HG02885 (cell line): ENCODE measurements around the gene LUZP1.

ENCODE experiments used
- ATAC-seq: cut with Tn5 transposase; IDR thresholded peaks from one replicate; pipeline ENCODE4 v1.9.1; 2021; ENCODE audit warnings: mild to moderate bottlenecking; ENCODE audit not compliant: unreplicated experiment, poor library complexity

Gene LUZP1

DNA sequence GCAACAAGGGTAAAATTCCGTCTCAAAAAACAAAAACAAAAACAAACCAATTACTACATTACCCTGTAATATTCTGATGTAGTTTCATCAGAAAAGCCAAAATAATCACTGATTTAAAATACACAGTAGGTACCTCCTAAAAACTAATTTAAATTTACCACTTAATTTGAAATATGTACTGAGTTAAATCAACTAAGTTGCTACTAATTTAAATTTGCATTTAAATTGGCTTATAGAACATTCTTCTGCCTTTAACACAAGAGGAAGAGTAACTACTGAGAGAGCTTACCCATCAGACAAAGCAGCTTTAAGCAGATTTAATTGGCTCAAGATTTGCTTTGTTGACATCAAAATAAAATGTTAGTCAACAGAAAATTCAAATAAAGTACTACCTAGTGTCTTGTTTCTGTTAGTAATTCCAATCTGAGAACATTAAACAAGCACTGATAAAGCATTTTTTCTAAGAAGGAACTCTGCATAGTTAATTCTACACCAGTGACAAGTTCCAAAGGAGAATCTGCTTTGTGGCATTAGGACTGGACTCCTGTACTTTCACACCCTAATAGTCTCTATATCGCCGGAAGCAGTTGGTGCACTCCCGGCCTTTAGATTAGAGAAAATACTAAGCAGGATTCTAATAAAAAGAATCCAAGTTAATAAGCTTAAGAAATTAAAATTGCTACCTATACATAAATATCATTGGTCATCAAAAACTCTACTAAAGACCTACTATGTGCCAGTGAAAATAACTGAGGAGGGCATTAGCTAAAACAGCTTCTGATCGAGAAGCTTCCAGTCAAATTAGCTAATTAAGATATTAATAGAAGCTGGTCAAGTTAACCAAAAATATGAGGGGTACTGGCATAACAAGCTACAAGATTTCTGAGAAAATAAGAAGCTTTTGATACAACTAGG is 8.4 kb downstream of the LUZP1 start:
- ATAC-seq = no peak

DNA sequence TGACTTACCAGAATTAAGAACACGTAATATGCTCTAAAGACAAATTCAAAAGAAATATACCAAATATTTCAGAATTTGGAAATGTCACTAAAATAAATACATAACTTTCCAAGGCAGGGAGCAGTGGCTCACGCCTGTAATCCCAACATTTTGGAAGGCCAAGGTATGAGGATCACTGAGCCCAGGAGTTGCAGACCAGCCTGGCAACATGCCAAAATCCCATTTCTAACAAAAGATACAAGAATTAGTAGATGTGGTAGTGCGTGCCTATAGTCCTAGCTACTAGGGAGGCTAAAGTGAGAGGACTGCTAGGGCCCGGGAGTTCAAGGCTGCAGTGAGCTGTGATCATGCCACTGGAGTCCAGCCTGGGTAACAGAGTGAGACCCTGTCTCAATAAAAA is 11.7 kb downstream of the LUZP1 start:
- no peak for ATAC-seq

DNA sequence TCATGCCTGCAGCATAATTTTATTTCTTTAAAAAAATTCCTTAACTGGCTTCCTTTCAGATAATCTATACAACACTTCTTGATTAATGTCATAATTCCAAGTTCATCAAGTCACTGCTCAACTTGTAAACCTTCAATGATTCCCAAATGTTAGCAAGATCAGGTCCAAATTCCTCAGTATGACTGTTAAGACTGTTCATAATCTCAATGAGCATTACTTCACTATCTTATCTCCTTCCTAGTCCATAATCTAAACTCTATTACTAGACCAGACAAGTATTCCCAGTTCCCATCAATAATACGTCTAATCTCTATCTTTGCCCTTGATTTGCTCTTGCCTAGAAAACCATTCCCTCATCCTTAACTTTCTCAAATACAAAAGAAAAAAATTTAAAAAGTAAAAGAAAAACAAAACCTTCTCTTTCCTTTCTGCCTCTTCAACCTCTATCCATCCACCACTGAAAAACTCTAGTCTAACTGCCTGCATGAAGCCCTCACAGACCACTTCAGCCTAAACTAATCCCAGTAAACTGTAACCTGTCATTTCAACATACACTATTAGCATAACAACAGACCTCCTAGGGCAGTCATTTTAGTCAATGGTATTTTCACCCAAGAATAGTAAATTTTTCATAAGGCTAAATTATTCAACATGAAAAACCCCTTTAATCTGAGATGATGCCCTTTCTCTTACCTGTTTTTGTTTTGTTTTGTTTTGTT is 15.5 kb downstream of the LUZP1 start:
- ATAC-seq = no peak

DNA sequence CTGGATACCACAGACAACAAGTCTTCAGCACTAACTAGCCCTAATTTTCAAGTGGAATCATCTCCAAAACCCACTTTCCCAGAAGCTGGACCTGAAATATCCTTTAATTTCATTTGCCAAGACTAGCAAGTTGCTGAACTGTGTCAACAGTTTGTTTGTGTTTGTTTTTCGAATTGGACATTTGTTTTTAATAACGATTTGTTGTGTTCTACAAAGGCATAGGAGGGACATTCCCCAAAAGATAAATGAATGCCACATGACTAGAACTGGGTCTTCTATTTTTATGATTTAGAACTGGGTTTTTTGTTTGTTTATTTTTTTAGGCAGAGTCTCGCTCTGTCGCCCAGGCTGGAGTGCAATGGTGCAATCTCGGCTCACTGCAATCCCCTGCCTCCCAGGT is 17.9 kb downstream of the LUZP1 start:
- no peak for ATAC-seq

DNA sequence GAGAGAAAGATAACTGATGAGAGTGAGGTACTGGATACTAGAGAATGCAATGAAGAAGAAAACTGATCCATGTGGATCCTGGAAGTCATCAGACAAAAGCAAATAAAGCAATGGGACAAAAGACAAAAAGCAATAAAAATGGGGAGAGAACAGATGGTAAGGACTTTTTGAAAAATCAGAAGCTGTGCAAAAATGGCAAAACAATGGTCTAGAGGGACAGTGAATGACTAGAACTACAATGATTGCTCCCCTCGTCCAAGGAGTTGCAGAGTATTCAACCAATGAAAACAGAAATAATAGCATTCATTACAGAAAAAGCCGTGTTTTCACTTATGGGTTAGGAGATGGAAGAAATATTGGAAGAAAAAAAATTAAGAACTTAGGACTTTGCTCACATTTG is 18.5 kb downstream of the LUZP1 start:
- ATAC-seq = no peak

DNA sequence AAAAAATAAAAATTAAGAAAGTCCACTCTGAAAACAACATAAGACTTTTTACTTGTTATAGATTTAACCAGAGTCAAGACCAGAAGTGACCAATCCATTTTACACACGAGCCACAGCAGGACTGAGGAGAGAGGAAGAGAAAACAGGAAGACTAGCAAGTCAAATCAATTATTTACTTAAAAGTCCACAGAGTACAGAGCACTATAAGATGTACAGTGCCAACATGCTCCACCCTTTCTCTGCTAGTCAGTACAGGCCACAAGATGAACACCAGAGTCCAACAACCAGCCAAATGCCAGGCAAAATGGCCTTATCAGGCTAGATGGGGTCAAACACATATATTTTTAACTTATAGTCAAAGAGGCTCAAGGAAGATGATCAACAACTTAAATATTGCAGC is 19.5 kb downstream of the LUZP1 start:
- ATAC-seq = no peak

DNA sequence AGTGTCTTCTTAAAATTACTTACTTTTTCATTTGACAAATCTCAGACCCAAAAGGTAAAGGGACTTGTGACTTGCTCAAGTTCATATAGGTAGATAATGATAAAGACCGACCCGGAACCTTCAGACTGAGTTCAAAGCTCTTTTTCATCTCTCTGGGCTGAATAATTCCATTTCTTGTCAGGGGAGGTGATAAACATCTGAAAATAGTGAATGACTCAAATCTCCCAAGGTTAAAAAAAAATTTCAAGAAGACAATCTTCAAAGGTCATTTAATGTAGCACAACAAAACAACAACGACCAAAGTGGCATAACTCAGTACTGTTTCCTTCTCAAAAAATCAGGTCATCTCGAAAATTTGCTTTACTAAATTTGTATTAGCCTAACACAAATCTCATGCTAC is 20.6 kb downstream of the LUZP1 start:
- no peak for ATAC-seq

DNA sequence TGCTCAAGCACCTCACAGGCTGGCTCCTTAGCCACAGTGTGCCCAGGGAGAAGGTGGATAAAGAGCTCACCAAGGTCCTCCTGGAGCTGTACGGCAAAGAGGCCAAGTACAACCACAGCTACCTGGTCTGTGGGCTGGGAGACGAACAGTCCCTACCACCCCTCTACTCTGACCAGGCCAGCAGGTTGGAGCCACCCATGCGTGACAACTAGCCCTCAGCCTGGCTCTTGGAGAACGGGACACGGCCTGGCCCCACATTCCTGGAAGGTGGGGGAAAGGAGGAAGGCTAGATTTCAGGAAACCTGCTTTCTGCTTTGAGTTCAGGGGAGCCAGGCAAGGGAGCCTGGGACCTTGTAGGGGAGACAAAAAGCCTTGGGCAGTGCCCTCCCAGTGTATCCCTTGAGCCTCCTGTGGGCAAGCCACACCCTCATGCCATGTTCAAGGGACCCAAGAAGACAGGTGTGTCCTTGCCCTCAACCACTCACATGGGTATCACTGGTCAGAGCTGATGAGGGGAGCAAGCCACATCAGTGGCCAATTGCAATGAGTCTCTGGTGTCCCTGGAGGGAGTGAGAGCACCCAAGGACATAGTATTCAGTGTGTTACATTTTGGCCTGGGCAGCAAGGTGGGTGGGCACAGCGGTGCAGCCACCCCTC is 27.6 kb downstream of the LUZP1 start:
- ATAC-seq = no peak

DNA sequence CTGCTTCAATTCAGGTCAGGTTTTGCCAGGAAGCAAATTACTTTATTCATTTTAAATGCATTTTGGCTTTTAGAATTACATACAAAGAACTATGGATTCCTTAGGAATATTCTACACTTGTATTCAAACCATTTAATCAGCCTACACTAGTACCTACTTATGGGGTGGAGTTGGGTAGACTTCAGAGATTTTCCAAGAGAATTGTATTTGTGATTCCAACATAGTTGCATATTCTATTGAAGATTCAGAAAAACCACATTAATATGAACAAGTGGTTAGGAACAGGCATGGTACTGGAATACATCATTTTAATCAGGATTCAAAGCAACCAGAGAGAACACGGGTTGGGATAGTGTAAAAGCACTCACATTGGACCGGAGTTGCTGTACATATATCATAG is 33.4 kb downstream of the LUZP1 start:
- no peak for ATAC-seq

DNA sequence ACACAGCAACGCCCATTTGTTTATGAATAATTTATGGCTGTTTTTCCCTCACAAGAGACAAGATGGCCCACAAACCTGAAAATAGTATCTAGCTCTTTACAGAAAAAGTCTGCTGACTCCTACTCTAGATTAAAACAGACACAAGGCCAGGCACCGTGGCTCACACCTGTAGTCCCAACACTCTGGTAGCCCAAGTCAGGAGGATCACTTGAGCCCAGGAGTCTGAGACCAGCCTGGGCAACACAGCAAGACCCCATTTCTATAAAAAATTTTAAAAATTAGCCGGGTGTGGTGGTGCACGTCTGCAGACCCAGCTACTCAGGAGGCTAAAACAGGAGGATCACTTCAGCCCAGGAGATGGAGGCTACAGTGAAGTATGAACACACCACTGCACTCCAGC is 34.6 kb downstream of the LUZP1 start:
- no peak for ATAC-seq

DNA sequence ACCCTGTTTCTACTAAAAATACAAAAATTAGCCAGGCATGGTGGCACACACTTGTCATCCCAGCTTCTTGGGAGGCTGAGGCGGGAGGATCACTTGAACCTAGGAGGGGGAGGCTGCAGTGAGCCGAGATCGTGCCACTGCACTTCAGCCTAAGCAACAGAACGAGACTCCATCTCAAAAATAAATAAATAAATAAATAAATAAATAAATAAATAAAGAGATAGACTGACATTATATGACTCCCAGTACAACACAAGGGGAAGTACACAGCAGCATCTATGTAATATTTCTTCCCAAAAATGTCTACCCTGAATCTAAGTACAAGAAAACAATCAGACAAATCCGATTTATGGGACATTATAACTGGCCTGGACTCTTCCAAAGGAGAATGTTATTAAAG is 35.1 kb downstream of the LUZP1 start:
- no peak for ATAC-seq

DNA sequence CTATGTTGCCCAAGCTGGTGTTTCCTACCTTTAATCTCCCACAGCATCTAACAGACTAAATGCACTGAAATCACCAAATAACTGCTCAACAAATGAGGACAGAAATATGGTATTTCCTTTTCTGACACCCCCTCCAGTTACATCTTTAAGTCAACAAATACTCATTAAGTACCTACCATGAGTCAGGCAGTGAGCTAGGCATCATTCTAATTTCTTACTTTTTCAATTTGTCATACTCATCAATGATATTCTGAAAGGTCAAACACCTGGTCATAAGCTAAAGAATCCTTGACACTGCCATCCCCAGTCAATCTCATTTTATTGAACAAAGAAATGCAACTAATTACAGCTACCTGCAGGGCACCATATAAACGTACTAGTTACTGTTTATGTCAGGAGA is 36.6 kb downstream of the LUZP1 start:
- no peak for ATAC-seq

DNA sequence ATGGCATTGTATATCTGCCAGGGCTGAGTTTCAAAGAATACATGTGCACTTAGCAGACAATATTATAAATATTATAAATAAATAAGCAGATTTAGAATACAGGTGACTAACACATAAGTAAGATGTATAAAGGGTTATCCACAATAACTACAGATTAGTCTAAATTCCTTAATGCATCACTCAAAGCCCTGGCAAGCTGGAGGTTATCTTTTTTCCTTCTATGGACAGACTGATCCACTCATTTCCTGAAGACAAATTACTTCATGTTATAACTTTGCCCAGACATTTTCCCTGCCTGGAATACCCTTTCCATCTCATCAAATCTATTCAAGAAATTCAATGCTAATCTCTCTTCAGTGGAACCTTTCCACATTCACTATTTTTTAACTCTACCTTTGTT is 38.8 kb downstream of the LUZP1 start:
- no peak for ATAC-seq

DNA sequence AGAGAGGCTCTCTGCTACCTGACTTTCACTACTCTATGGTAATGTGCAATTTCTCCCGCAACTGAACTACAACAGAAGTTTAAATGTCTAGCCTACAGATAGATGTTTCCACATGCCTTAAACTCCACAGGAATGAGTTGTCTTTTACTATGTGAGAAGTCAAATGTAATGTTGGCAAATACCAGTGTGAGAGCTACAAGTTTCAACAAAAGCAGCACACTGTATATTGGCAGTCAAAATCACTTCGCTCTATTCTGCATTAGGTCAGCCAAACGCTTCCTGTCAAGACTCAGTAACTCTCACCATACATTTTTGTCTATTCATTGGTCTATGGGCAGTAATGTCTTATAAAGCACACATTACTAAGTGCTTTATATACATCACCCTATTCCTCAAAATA is 41.9 kb downstream of the LUZP1 start:
- ATAC-seq = no peak

DNA sequence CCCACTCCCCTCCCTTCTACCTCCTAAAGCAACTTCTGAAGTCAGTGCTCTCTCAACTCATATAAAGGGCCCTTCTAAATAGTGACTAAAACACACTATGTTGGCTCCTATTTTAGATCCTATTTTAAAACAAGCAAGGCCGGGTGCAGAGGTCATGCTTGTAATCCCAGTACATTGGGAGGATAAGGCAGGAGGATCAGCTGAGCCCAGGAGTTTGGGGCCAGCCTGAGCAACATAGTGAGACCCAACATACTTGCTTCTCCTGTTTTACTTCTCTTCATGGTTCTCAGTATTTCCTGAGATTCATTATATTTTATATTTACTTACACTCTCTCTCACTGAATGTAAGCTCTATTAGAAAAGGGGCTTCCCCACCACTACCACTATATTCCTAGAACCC is 42.5 kb downstream of the LUZP1 start:
- ATAC-seq = no peak

DNA sequence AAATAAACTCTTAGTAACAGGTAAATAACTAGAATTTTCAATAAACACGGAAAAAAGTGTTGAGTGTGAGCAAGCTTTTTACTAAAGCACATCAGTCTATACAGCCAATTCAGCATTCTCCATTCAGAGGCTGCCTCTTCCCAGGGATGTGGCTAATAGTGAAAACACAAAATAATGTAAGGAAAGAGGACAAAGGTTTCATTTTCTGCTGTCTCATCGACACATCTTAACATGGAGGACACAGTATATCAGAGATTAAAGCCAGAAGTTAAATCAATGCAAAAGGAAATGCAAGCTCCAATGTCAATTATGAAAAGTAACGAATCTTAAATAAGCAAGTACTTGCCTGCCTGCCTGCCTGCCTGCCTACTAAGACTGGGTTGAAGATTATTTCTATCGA is 43.2 kb downstream of the LUZP1 start:
- no peak for ATAC-seq

DNA sequence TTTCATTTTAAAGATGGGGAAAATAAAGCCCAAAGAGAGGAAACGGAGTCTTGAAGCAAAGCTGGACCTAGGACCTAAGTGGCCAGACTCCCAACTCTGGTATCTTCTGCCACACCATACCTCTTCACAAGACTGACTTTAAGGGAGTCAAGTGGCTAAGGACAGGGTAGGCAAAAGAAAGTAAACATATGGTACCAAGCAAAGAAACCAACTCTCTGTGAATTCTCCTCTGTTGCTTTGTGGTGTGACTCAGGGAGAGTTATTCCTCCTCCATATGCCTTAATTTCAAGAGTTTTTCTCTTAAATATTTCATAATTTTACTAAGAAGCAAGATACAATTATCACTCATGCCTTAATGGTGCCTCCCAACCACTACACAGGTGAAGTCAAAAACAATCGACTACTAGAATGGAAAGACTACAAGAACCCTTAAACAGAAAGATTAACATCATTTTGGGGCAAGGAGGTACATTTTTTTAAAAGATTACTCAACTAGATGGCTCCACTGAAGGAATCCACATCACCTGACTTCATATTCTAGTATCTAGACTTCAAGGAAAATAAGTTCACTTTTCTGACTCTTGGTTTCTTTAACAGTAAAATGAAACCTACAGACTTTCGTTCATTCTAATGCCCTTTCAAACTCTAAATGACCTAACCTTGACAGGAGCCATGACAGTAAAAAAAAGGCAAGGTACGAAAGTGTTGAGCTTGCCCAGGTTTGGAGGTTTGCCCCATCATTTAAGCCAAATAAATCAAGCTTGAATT is 44.2 kb downstream of the LUZP1 start:
- no peak for ATAC-seq

DNA sequence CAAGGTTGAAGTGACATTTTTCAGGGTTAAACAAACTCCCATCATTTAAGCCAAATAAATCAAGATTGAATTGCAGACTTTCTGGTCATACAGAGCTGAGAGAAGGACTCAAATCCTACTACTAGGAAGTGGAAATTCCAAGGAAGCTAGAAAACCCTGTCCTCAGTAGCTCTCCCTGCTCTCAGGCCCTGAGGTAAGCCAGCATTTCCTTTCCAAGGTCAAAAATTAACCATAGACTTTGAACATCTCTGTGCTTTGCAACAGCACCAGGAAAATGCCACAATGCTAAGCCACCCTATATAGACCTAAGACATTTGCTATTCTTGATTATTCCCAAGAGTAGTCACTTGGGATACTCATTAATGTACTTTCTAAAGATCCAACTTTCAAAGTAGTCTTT is 45.1 kb downstream of the LUZP1 start:
- no peak for ATAC-seq

DNA sequence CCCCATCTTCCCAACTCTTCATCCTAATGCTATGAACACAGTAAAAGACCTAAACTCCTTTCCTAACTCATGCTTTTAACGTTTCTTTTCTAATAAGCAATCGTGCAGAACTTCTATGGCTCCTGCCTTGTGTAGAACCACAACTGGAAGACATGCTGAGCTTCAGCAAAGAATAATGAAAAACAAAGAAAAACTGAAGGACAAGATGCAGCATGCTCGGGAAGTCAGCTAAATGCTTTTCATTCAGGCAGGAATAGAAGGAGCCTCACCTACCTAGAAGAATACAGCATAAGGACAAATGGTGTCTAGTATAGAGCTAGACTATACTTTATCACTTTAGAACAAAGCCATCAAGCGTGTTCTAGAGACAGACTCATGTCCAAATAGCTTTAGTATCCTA is 45.9 kb downstream of the LUZP1 start:
- ATAC-seq = no peak

DNA sequence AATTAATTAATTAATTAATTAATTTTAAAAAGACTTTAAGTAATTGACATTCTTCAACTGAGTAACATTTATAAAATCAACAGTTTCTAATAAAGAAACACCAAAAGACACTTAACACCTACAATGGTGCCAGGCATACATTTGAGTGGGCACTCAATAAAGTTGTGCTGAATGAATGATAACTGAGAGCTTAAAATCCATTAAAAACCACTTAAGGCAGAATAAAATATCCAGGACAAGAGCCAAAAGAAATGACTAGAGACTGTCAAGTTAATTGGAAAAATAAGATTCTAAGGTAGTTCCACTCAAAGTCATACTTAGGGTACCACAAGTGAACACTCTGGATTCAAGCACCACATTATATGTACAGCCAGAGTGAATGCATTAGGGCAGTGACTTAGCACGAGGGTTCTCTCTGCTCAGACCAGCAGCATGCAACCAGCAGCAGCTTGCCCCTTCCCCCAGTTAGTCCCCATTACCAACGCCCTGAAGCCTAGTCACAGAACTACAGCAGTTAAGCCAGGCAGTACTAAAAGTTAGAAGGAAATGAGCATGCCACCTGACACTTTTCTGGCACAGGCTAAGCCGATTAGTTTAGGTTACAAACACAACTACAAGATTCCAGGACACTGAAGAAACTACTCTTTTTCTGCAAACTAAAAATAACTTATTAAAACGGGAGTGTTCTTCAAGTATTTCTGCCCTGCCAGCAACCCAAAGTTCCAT is 46.5 kb downstream of the LUZP1 start:
- no peak for ATAC-seq
